Lung (tissue), 12 donors: ENCODE data around the gene FSIP1. TPM values are rescaled to one million over a fixed set of nuclear protein-coding genes. Genes with fewer than 3 reads are reported as not detected.

ENCODE experiments used
- ATAC-seq: fragments of 200-7000 bp; cut with Tn5 transposase; one replicate; pipeline ENCODE4 v1.9.1; 2020; ENCODE audit warnings: moderate number of reproducible peaks; ENCODE audit not compliant: insufficient read depth, low FRiP score
- DNase-seq, 3 donors: peaks; one replicate each; pipeline ENCODE4 v3.0.0-alpha.2; 2013 to 2017
- H3K27ac ChIP-seq, 2 donors: one replicate each; pipeline ENCODE4 v1.5.1; 2013; ENCODE audit warnings: mild to moderate bottlenecking in 2 of 2, moderate library complexity in 2 of 2, control low read depth in 1 of 2, inconsistent platforms in 1 of 2, low read depth in 1 of 2, low read length in 1 of 2
- H3K27me3 ChIP-seq, 3 donors: one replicate each; pipeline ENCODE4 v1.5.1; 2013; ENCODE audit warnings: low read length in 2 of 3; ENCODE audit not compliant: control insufficient read depth in 3 of 3, insufficient read depth in 3 of 3
- H3K36me3 ChIP-seq, 4 donors: one replicate each; pipeline ENCODE4 v1.5.1; 2013; ENCODE audit warnings: low read length in 4 of 4, mild to moderate bottlenecking in 1 of 4, moderate library complexity in 1 of 4; ENCODE audit not compliant: control insufficient read depth in 4 of 4, insufficient read depth in 4 of 4
- H3K4me1 ChIP-seq, 5 donors: one replicate each; pipeline ENCODE4 v1.5.1; 2013; ENCODE audit warnings: low read length in 5 of 5, mild to moderate bottlenecking in 2 of 5, moderate library complexity in 1 of 5; ENCODE audit not compliant: control insufficient read depth in 5 of 5, insufficient read depth in 5 of 5
- H3K4me3 ChIP-seq: one replicate; pipeline ENCODE4 v1.5.1; 2013; ENCODE audit warnings: mild to moderate bottlenecking, control low read depth, moderate library complexity
- H3K9ac ChIP-seq, 2 donors: one replicate each; pipeline ENCODE4 v1.5.1; 2013; ENCODE audit warnings: low read length in 2 of 2, control low read depth in 1 of 2; ENCODE audit not compliant: insufficient read depth in 1 of 2
- H3K9me3 ChIP-seq, 4 donors: one replicate each; pipeline ENCODE4 v1.5.1; 2013; ENCODE audit warnings: low read length in 3 of 4, mild to moderate bottlenecking in 1 of 4, moderate library complexity in 1 of 4; ENCODE audit not compliant: control insufficient read depth in 4 of 4, insufficient read depth in 3 of 4
- WGBS, 2 donors: extraction: QIAGEN DNeasy Blood & Tissue Kit; methylation state at CpG; one replicate each; pipeline ENCODE4 v1.1.7; 2013; 5-methylcytosine and 5-hydroxymethylcytosine counted together
- polyA plus RNA-seq, 2 donors: library from polyadenylated mRNA; stranded (reverse); fragments of 200-250 nt; gene quantifications; one replicate each; pipeline ENCODE4 v1.2.1, GENCODE V29; 2013
- total RNA-seq, 2 donors: library from RNA; depleted of rRNA in 1 of 2; stranded (reverse); fragments of >200 nt in 1 of 2; gene quantifications; one replicate each; pipeline ENCODE4 v1.2.1, GENCODE V29; 2014 to 2021
- TF ChIP-seq, protein P1 (sequence below): IDR thresholded peaks from 2 replicates; pipeline ENCODE4 v1.5.1; 2012; ENCODE audit warnings: mild to moderate bottlenecking; ENCODE audit errors: control extremely low read depth, extremely low read depth
- donor health status: control.
- donor health status: control.
- donor health status: Bipolar disorder and iron deficiency.
- donor health status: healthy.
- donor health status: DM: yes; HTN: yes; CAD: no.

Gene FSIP1
- total and polyA plus RNA-seq, 4 donors = 0.35 to 2.2 (median 0.98) TPM

DNA sequence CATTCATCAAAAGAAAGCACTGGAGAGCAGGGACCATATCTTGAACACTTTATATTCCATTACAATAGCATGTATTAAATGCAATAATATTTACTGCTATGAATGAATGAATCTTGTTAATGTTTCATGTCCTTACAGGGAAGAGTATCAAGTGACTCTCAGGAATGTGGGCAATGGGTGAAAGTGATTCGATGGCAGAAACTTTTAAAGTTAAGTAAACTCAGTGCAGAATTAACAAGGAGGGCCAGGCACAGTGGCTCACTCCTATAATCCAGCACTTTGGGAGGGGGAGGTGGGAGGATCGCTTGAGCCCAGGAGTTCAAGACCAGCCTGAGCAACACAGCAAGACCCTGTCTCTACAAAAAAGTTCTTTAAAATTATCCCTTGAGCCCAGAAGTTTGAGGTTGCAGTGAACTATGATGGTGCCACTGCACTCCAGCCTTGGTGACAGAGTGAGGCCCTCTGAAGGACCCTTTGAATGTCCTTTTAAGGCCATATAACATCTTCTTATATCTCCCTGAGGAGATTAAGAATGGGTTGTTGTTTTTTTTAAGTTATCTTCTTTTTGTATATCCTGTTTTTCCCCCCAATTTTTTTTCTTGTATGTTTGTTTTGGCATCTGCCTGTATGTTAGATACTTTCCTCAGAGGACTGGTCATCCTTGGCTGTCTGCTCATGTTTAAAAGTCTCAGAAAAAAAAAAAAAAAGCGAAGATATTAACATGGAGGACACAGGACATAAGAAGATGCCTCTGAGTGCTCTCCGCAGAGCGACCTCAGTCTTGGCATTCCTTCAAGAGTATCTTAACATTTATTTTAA is 9.6 kb upstream of the FSIP1 start:
- Histone ChIP-seq H3K36me3 (no peaks in the 10 kb centered on the region), H3K27ac (no peak overlapping the region), H3K9ac (no peak overlapping the region), H3K9me3 (no peaks in the 10 kb centered on the region), H3K4me1 (peaks cover 0 to 14% (median 0%) of the 10 kb centered on the region in 5 donors), H3K4me3 (no peak overlapping the region), H3K27me3 (no peaks in the 10 kb centered on the region)
- TF ChIP-seq, protein P1, sequence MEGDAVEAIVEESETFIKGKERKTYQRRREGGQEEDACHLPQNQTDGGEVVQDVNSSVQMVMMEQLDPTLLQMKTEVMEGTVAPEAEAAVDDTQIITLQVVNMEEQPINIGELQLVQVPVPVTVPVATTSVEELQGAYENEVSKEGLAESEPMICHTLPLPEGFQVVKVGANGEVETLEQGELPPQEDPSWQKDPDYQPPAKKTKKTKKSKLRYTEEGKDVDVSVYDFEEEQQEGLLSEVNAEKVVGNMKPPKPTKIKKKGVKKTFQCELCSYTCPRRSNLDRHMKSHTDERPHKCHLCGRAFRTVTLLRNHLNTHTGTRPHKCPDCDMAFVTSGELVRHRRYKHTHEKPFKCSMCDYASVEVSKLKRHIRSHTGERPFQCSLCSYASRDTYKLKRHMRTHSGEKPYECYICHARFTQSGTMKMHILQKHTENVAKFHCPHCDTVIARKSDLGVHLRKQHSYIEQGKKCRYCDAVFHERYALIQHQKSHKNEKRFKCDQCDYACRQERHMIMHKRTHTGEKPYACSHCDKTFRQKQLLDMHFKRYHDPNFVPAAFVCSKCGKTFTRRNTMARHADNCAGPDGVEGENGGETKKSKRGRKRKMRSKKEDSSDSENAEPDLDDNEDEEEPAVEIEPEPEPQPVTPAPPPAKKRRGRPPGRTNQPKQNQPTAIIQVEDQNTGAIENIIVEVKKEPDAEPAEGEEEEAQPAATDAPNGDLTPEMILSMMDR = no peak
- WGBS, 2 donors = 73 to 93% methylated on average over 5 of the region's 5 CpGs
- ATAC-seq (no peak), DNase-seq (peak in 1 of 3 donors; percentile 60)

DNA sequence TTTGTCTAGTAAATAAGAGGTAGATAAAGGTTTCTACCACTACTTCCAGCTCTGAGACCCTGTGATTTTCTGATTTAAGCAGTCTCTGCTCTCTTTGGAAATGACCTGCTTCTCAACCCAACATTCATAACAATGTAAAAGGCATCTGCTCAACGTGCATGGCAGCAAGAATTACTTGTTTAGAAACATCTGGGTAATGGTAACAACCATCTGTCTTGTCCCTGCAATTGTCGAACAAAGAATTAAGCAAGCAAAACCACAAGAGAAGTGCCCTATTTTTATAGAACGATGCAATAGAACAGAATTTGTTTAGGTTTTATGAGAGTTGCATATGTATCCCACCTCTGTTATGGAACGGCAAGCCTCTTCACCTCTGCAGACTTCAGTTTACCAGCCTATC is 7.1 kb upstream of the FSIP1 start:
- ATAC-seq = no peak
- Histone ChIP-seq H3K4me3 (no peak overlapping the region), H3K36me3 (no peaks in the 10 kb centered on the region), H3K9ac (no peak overlapping the region), H3K9me3 (no peaks in the 10 kb centered on the region), H3K27ac (no peak overlapping the region), H3K4me1 (peaks cover 0 to 14% (median 5%) of the 10 kb centered on the region in 5 donors), H3K27me3 (no peaks in the 10 kb centered on the region)
- 30 to 67% methylated on average over 4 of the region's 4 CpGs for WGBS, 2 donors
- no peak for DNase-seq
- TF ChIP-seq, protein P1 = no peak

- no peaks in the 10 kb centered on the region for H3K36me3 ChIP-seq
- WGBS, 2 donors = 62 to 67% methylated on average over 3 of the region's 3 CpGs
- no peak overlapping the region for H3K27ac ChIP-seq
- no peaks in the 10 kb centered on the region for H3K9me3 ChIP-seq
- DNase-seq (no peak), ATAC-seq (no peak)
- H3K27me3 ChIP-seq = no peaks in the 10 kb centered on the region
- H3K4me3 ChIP-seq = no peak overlapping the region
- no peak overlapping the region for H3K9ac ChIP-seq
- TF ChIP-seq, protein P1 = no peak
- peaks cover 0 to 14% (median 7%) of the 10 kb centered on the region in 5 donors for H3K4me1 ChIP-seq
Observed at GRCh38 chr15:39788800-39789565, 6.3 kb upstream of the FSIP1 start.
